GM12864 (cell line): Measurements from ENCODE around the gene PGAP3.

Experiments
- DNase-seq: peaks from one replicate; pipeline ENCODE4 v3.0.0-alpha.2; 2011; ENCODE audit warnings: low read depth
- H3K4me3 ChIP-seq: 2 replicates; pipeline ENCODE4 v1.5.1; 2011; ENCODE audit warnings: mild to moderate bottlenecking, low read depth, low read length, control low read depth
- TF ChIP-seq, protein P1 (sequence below): IDR thresholded peaks from 2 replicates; pipeline ENCODE4 v1.5.1; 2011; ENCODE audit warnings: low read depth, mild to moderate bottlenecking, moderate library complexity, low read length, control low read depth, inconsistent platforms; ENCODE audit errors: missing control alignments

PGAP3 gene

DNA sequence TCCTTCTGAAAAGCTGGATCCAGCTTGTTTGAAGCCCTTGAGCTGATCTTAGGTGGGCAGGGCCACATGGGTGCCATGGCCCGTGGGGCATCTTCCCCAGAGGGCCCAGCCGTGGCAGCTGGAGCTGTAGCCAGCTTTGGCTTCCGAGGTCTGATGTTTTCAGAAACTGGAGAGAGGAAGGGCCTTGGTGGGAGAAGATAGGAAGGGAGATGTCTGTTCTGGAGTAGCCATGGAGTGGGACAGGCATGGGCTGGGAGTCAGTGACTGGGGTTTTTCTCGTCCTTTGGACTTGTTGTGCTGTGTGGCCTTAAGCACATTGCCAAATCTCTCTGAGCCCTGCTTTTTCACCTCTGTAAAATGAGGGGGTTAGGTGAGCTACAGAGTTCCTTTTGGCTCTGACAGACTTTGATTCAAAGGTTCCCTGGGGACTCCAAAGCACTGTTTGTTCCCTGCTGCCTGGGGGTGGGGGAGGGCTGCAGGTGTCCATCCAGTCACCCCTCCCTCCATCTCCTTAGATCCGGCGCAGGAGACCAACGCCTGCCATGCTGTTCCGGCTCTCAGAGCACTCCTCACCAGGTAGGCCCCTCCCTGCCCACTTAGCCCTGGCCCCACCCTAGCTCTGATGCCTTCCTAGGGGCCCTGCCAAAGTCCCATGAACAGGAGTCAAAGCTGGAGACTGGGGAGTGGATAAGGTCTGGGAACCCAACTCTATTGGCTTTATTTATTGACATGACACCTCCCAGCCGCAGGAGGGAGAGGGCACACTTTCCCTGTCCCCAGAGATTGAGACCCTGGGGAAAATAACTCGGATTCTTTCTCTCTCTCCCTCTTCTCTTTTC is 59.0 kb downstream of the PGAP3 start:
- H3K4me3 ChIP-seq = no peak overlapping the region
- TF ChIP-seq, protein P1, sequence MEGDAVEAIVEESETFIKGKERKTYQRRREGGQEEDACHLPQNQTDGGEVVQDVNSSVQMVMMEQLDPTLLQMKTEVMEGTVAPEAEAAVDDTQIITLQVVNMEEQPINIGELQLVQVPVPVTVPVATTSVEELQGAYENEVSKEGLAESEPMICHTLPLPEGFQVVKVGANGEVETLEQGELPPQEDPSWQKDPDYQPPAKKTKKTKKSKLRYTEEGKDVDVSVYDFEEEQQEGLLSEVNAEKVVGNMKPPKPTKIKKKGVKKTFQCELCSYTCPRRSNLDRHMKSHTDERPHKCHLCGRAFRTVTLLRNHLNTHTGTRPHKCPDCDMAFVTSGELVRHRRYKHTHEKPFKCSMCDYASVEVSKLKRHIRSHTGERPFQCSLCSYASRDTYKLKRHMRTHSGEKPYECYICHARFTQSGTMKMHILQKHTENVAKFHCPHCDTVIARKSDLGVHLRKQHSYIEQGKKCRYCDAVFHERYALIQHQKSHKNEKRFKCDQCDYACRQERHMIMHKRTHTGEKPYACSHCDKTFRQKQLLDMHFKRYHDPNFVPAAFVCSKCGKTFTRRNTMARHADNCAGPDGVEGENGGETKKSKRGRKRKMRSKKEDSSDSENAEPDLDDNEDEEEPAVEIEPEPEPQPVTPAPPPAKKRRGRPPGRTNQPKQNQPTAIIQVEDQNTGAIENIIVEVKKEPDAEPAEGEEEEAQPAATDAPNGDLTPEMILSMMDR = no peak
- no peak for DNase-seq

- H3K4me3 ChIP-seq = no peak overlapping the region
- TF ChIP-seq, protein P1 = no peak
- no peak for DNase-seq
These were observed 59.9 kb downstream of the PGAP3 start for GRCh38 chr17:39627712-39628516.

DNA sequence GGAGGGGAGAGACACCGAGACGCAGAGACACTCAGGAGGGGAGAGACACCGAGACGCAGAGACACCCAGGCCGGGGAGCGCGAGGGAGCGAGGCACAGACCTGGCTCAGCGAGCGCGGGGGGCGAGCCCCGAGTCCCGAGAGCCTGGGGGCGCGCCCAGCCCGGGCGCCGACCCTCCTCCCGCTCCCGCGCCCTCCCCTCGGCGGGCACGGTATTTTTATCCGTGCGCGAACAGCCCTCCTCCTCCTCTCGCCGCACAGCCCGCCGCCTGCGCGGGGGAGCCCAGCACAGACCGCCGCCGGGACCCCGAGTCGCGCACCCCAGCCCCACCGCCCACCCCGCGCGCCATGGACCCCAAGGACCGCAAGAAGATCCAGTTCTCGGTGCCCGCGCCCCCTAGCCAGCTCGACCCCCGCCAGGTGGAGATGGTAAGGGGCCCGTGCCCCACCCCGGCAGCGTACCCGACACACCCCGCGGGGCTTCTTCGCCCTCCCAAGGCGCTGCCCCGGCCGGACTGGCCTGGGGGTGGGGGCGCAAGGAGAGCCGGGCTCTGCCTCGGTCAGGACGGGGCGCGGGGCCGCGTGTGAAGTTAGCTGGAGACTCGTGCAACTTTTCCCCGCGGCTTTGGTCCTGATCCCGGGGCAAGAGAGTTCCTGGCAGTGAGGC is 60.7 kb downstream of the PGAP3 start:
- DNase-seq = no peak
- no peak overlapping the region for H3K4me3 ChIP-seq
- TF ChIP-seq, protein P1 = no peak

GRCh38 chr17:39626171-39627046 is 61.4 kb downstream of the PGAP3 start, which contains the start of gene PPP1R1B:
Gene PPP1R1B (plus strand): TSS chr17:39626952. CDS start chr17:39627393, 441 bp downstream.
- H3K4me3 ChIP-seq = no peak within 1 kb of the TSS
- TF ChIP-seq, protein P1 = no peak
- no peak for DNase-seq

GRCh38 chr17:39625198-39625785 is 62.6 kb downstream of the PGAP3 start:
- TF ChIP-seq, protein P1 = no peak
- no peak for DNase-seq
- no peak overlapping the region for H3K4me3 ChIP-seq

DNA sequence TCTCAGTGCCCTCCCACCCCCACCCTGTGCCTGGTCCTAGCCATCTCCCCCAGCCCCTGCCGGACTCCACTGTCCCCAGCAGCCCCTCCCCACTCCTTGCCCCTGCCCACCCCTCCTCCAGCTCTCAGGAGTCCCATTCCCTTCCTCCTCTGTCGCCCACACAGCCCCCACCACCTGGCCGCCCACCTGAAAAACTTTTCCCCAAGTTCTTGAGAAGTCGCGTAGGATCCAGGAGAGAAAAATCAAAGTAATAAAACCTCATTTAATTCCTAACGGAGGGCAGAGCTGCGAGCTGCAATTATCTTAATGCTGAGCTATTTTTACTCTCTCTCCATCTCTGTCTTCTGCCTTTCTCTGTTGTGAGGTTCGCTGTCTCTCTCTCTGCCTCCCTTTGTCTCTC is 63.5 kb downstream of the PGAP3 start:
- DNase-seq = no peak
- TF ChIP-seq, protein P1 = no peak
- no peak overlapping the region for H3K4me3 ChIP-seq
